H1 (cell line): ENCODE data around the gene NAPA. TPM values are rescaled to one million over a fixed set of nuclear protein-coding genes. Genes with fewer than 3 reads are reported as not detected.

Experiments
- CTCF ChIA-PET: fragments of 300-600 bp; sonication (Branson Sonifier 250); formaldehyde crosslinking; loops from one replicate; lab custom pipeline; 2021; ENCODE audit not compliant: partially characterized antibody; lab: Charles Lee
- POLR2A ChIA-PET: fragments of 300-600 bp; sonication (Branson Sonifier 250); formaldehyde crosslinking; loops from one replicate; lab custom pipeline; 2021; ENCODE audit warnings: inconsistent platforms; ENCODE audit not compliant: partially characterized antibody; lab: Charles Lee
- DNase-seq, 2 experiments: peaks; one replicate each; pipeline versions ENCODE4 v3.0.0 to v3.0.0-alpha.2; 2010 to 2022; ENCODE audit warnings: low spot score in 2 of 2, low read depth in 1 of 2, mixed read lengths in 1 of 2
- FAIRE-seq: peaks from 2 replicates; lab custom pipeline; 2011; peaks lifted over from hg19 to GRCh38; lab: Jason Lieb, UNC
- H2AFZ ChIP-seq: 2 replicates; pipeline ENCODE4 v1.8.1; 2012; ENCODE audit warnings: low read length, inconsistent platforms
- H2AK5ac ChIP-seq: 2 replicates; pipeline ENCODE4 v1.6.1; 2013; ENCODE audit warnings: low read depth, low read length
- H2BK120ac ChIP-seq: replicated peaks from 2 replicates; pipeline ENCODE3; 2013; ENCODE audit warnings: low read depth, low read length, inconsistent platforms
- H2BK12ac ChIP-seq: 2 replicates; pipeline ENCODE4 v1.6.1; 2013; ENCODE audit warnings: low read depth, low read length
- H2BK15ac ChIP-seq: 2 replicates; pipeline ENCODE4 v1.6.1; 2013; ENCODE audit warnings: low read length
- H2BK20ac ChIP-seq: 2 replicates; pipeline ENCODE4 v1.6.1; 2013; ENCODE audit warnings: low read length
- H2BK5ac ChIP-seq: 2 replicates; pipeline ENCODE4 v1.6.1; 2013; ENCODE audit warnings: low read depth, low read length
- H3K14ac ChIP-seq: 2 replicates; pipeline ENCODE4 v1.6.1; 2013; ENCODE audit warnings: inconsistent platforms; ENCODE audit not compliant: insufficient read length
- H3K18ac ChIP-seq: 2 replicates; pipeline ENCODE4 v1.6.1; 2013; ENCODE audit warnings: low read length; ENCODE audit errors: extremely low read depth
- H3K23ac ChIP-seq: 2 replicates; pipeline ENCODE4 v1.6.1; 2013; ENCODE audit warnings: inconsistent platforms; ENCODE audit not compliant: insufficient read length
- H3K23me2 ChIP-seq: 2 replicates; pipeline ENCODE4 v1.6.1; 2013; ENCODE audit warnings: low read depth, low read length
- H3K27ac ChIP-seq: 2 replicates; pipeline ENCODE4 v1.6.1; 2011; ENCODE audit warnings: low read depth, low read length, inconsistent platforms
- H3K27me3 ChIP-seq, 4 experiments: replicated peaks in 1 of 4; 1 replicate in 1 of 4; 2 replicates in 3 of 4; pipeline versions ENCODE4 v1.6.1 to v1.8.1; 2011 to 2013; ENCODE audit warnings: low read length in 3 of 4, mild to moderate bottlenecking in 3 of 4, inconsistent platforms in 2 of 4, mixed read lengths in 2 of 4, moderate library complexity in 1 of 4; ENCODE audit not compliant: control insufficient read depth in 3 of 4, insufficient read depth in 3 of 4; ENCODE audit errors: extremely low read depth in 1 of 4
- H3K36me3 ChIP-seq, 4 experiments: 2 replicates each; pipeline versions ENCODE4 v1.6.1 to v1.8.1; 2011 to 2013; ENCODE audit warnings: mild to moderate bottlenecking in 4 of 4, low read length in 3 of 4, moderate library complexity in 2 of 4, control low read depth in 1 of 4, inconsistent platforms in 1 of 4; ENCODE audit not compliant: insufficient read depth in 4 of 4, control insufficient read depth in 2 of 4
- H3K4ac ChIP-seq: replicated peaks from 2 replicates; pipeline ENCODE3; 2013; ENCODE audit warnings: low read length, low read depth, mixed read lengths, inconsistent platforms; ENCODE audit not compliant: insufficient read length
- H3K4me1 ChIP-seq, 4 experiments: replicated peaks in 1 of 4; 1 replicate in 1 of 4; 2 replicates in 3 of 4; pipeline versions ENCODE4 v1.6.1 to v1.8.1; 2011 to 2013; ENCODE audit warnings: low read length in 3 of 4, inconsistent platforms in 2 of 4, mixed read lengths in 1 of 4; ENCODE audit not compliant: insufficient read depth in 4 of 4, control insufficient read depth in 3 of 4
- H3K4me2 ChIP-seq, 2 experiments: 2 replicates each; pipeline versions ENCODE4 v1.6.1 to v1.8.1; 2011 to 2013; ENCODE audit warnings: low read depth in 2 of 2, low read length in 2 of 2, control low read depth in 1 of 2, inconsistent platforms in 1 of 2, mild to moderate bottlenecking in 1 of 2; ENCODE audit not compliant: insufficient read depth in 1 of 2
- H3K4me3 ChIP-seq, 4 experiments: fragments of 200-600, 300-600 bp in 1 of 4; sonication (generic), shearing (Covaris generic), sonication (Bioruptor Twin) in 1 of 4; 2 replicates each; pipeline versions ENCODE4 v1.5.1 to v1.8.1; 2011 to 2016; ENCODE audit warnings: low read length in 4 of 4, low read depth in 3 of 4, control low read depth in 2 of 4, inconsistent platforms in 2 of 4, mild to moderate bottlenecking in 2 of 4, mixed read lengths in 1 of 4, moderate library complexity in 1 of 4; ENCODE audit not compliant: insufficient read depth in 2 of 4; ENCODE audit errors: extremely low read depth in 1 of 4
- H3K56ac ChIP-seq: replicated peaks from 2 replicates; pipeline ENCODE3; 2013; ENCODE audit warnings: low read depth, mild to moderate bottlenecking, mixed read lengths, low read length, inconsistent platforms; ENCODE audit not compliant: insufficient read length
- H3K79me1 ChIP-seq: 2 replicates; pipeline ENCODE4 v1.6.1; 2013; ENCODE audit warnings: low read depth, low read length, control low read depth
- H3K79me2 ChIP-seq, 2 experiments: 2 replicates each; pipeline versions ENCODE4 v1.6.1 to v1.8.1; 2012 to 2013; ENCODE audit warnings: low read length in 2 of 2, mild to moderate bottlenecking in 2 of 2, inconsistent platforms in 1 of 2; ENCODE audit not compliant: insufficient read depth in 2 of 2, control insufficient read depth in 1 of 2
- H3K9ac ChIP-seq, 4 experiments: replicated peaks in 1 of 4; 1 replicate in 1 of 4; 2 replicates in 3 of 4; pipeline versions ENCODE4 v1.6.1 to v1.8.1; 2011 to 2013; ENCODE audit warnings: low read depth in 3 of 4, low read length in 3 of 4, control low read depth in 2 of 4, mild to moderate bottlenecking in 2 of 4, moderate library complexity in 2 of 4, inconsistent platforms in 1 of 4; ENCODE audit errors: extremely low read depth in 1 of 4
- H3K9me3 ChIP-seq, 2 experiments: 2 replicates each; pipeline versions ENCODE4 v1.6.1 to v1.8.1; 2012 to 2013; ENCODE audit warnings: mild to moderate bottlenecking in 2 of 2, moderate library complexity in 2 of 2, control low read depth in 1 of 2, inconsistent platforms in 1 of 2, low read depth in 1 of 2, low read length in 1 of 2, mixed read lengths in 1 of 2; ENCODE audit not compliant: insufficient read depth in 2 of 2
- H4K20me1 ChIP-seq, 2 experiments: replicated peaks in 1 of 2; 2 replicates each; pipeline versions ENCODE3 to v1.8.1; 2011 to 2013; ENCODE audit warnings: inconsistent platforms in 2 of 2, low read length in 2 of 2, mild to moderate bottlenecking in 1 of 2; ENCODE audit not compliant: insufficient read depth in 2 of 2, control insufficient read depth in 1 of 2
- H4K5ac ChIP-seq: 2 replicates; pipeline ENCODE4 v1.6.1; 2013; ENCODE audit warnings: low read length, low read depth, mixed read lengths, inconsistent platforms; ENCODE audit not compliant: insufficient read length
- H4K8ac ChIP-seq: 2 replicates; pipeline ENCODE4 v1.8.0; 2013; ENCODE audit warnings: mild to moderate bottlenecking, moderate library complexity, low read length, inconsistent platforms; ENCODE audit not compliant: insufficient read depth; ENCODE audit errors: extremely low read depth
- H4K91ac ChIP-seq: replicated peaks from 2 replicates; pipeline ENCODE3; 2013; ENCODE audit warnings: low read length, mixed read lengths, inconsistent platforms; ENCODE audit not compliant: insufficient read length
- CHD1 ChIP-seq: IDR thresholded peaks from 2 replicates; pipeline ENCODE4 v1.6.1; 2012; ENCODE audit warnings: low read depth, low read length, improper control_type of control experiment
- CTBP2 ChIP-seq: IDR thresholded peaks from 2 replicates; pipeline ENCODE4 v1.7.0; 2011; ENCODE audit warnings: borderline replicate concordance, mild to moderate bottlenecking, moderate library complexity, mixed read lengths, low read length; ENCODE audit not compliant: insufficient read depth, insufficient read length
- EZH2 ChIP-seq: fragments of 200-600 bp; sonication (generic); IDR thresholded peaks from 2 replicates; pipeline ENCODE4 v1.7.1; 2012; ENCODE audit warnings: low read depth, mild to moderate bottlenecking, moderate library complexity, low read length, inconsistent platforms; ENCODE audit not compliant: severe bottlenecking
- HDAC6 ChIP-seq: IDR thresholded peaks from one replicate; pipeline ENCODE4 v1.7.1; 2012; ENCODE audit warnings: low read depth, mild to moderate bottlenecking, inconsistent platforms, low read length, moderate library complexity
- JUND ChIP-seq: IDR thresholded peaks from 2 replicates; pipeline ENCODE4 v1.6.1; 2011; ENCODE audit warnings: mild to moderate bottlenecking, improper control_type of control experiment, low read length
- KDM4A ChIP-seq: IDR thresholded peaks from one replicate; pipeline ENCODE4 v1.7.1; 2012; ENCODE audit warnings: low read depth, mild to moderate bottlenecking, moderate library complexity, low read length, inconsistent platforms; ENCODE audit not compliant: severe bottlenecking
- POLR2A ChIP-seq, 2 experiments: IDR thresholded peaks; 1 replicate in 1 of 2; 2 replicates in 1 of 2; pipeline ENCODE4 v1.6.1; 2011; ENCODE audit warnings: low read depth in 2 of 2, low read length in 2 of 2, mild to moderate bottlenecking in 2 of 2; ENCODE audit errors: control extremely low read depth in 1 of 2
- RXRA ChIP-seq: IDR thresholded peaks from 2 replicates; pipeline ENCODE4 v1.6.1; 2011; ENCODE audit warnings: low read depth, mild to moderate bottlenecking, low read length, moderate library complexity; ENCODE audit not compliant: insufficient read depth
- SAP30 ChIP-seq: fragments of 300-600 bp; sonication (generic); IDR thresholded peaks from 2 replicates; pipeline ENCODE4 v1.7.1; 2012; ENCODE audit warnings: low read length, moderate library complexity, mild to moderate bottlenecking, inconsistent platforms; ENCODE audit not compliant: insufficient read depth, insufficient replicate concordance
- SIRT6 ChIP-seq: IDR thresholded peaks from one replicate; pipeline ENCODE4 v1.7.1; 2012; ENCODE audit warnings: low read length, inconsistent platforms
- SIX5 ChIP-seq: IDR thresholded peaks from 2 replicates; pipeline ENCODE4 v1.6.1; 2011; ENCODE audit warnings: mild to moderate bottlenecking, low read depth, low read length
- SP4 ChIP-seq: IDR thresholded peaks from 2 replicates; pipeline ENCODE4 v1.6.1; 2012; ENCODE audit warnings: low read length, inconsistent platforms
- TCF12 ChIP-seq: IDR thresholded peaks from 2 replicates; pipeline ENCODE4 v1.6.1; 2011; ENCODE audit warnings: low read depth, mild to moderate bottlenecking, low read length
- WGBS, 2 experiments: shearing (Covaris generic) in 1 of 2; methylation state at CpG; one replicate each; pipeline versions ENCODE4 v1.1.6 to v1.1.7; 2013 to 2015; ENCODE audit warnings: low lambda C conversion rate in 2 of 2, mixed read lengths in 2 of 2, inconsistent platforms in 1 of 2, low coverage in 1 of 2, missing lambda C conversion rate in 1 of 2; ENCODE audit not compliant: insufficient replicate concordance in 2 of 2, insufficient coverage in 1 of 2, insufficient read length in 1 of 2; ENCODE audit errors: extremely low coverage in 1 of 2, missing lambda C conversion rate in 1 of 2; 5-methylcytosine and 5-hydroxymethylcytosine counted together
- polyA plus RNA-seq, 7 experiments: library from polyadenylated mRNA; depleted of rRNA in 3 of 7; stranded (reverse) in 5 of 7; unstranded in 2 of 7; fragments of >200 nt in 5 of 7; fragments of 200-250 nt in 2 of 7; gene quantifications; 1 replicate in 5 of 7; 2 replicates in 1 of 7; 4 replicates in 1 of 7; pipeline versions ENCODE4 v1.2.1 to v1.2.3, GENCODE V29; 2011 to 2013; ENCODE audit warnings: missing spikeins in 2 of 7, mixed read lengths in 2 of 7
- total RNA-seq: library from RNA; stranded (reverse); fragmentation: NEBNext Ultra II Directional; extraction: Animal tissue kit (Norgen Biotek cat#: 25700); gene quantifications from 2 replicates; pipeline ENCODE4 v1.2.1, GENCODE V29; 2021
- TF ChIP-seq, protein P1 (sequence below): IDR thresholded peaks from 2 replicates; pipeline ENCODE4 v1.6.1; 2012; ENCODE audit warnings: inconsistent platforms

NAPA gene
- total and polyA plus RNA-seq, 2 of the 8 experiments (the other 6 are each of a cell fraction or from before 2014, with no cell fraction given) = 58.5 to 78.2 TPM

DNA sequence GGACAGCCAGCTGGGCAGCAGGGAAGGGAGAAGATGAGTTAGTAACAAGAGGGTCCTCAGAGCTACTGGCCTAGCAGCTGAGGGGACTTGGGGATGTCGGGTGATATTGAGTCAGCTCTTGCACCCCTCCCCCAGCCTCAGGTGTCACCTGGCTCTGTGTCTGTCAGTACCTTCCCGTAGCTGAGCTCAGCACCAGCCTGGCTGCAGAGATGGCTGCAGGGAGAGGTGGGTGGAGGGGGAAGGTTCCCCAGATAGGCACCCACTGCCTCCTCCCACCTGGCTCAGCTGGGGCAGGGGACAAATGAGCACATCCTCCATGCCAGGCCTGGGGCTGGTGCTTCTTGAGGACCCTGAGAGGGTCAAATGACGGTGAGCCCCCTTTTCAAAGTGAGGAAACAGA is 24.0 kb downstream of the NAPA start:
- POLR2A ChIA-PET = interaction anchor here (1.0 to 2.4 kb wide), 4 partner anchors 10 to 30 kb away, joined by 3 to 11 read pairs (median 8); no protein-coding TSS in a partner anchor
- no peak overlapping the region for H3K27ac ChIP-seq
- no peak overlapping the region for H4K5ac ChIP-seq
- no peak overlapping the region for H4K91ac ChIP-seq
- no peak overlapping the region for H4K8ac ChIP-seq
- H3K4me1 ChIP-seq = peaks cover 0 to 4% (median 1%) of the 10 kb centered on the region in 4 experiments; a peak in 2 of 7 replicates
- H3K56ac ChIP-seq = no peak overlapping the region
- H3K79me2 ChIP-seq = no peaks in the 10 kb centered on the region
- H3K18ac ChIP-seq = no peak overlapping the region
- CTCF ChIA-PET = interaction anchor here (0.5 to 2.5 kb wide), 10 partner anchors 10 to 274 kb away, joined by 3 to 9 read pairs (median 5); no protein-coding TSS in a partner anchor
- WGBS, 2 experiments = 88% methylated on average over 3 of the region's 3 CpGs; no CpG with 5 or more reads in 1 of the 2 experiments
- peaks cover 3 to 6% (median 5%) of the 10 kb centered on the region in 4 experiments; a peak in 4 of 8 replicates for H3K36me3 ChIP-seq
- H3K23me2 ChIP-seq = peaks cover 6% of the 10 kb centered on the region; the same call in 1 of the 2 replicates
- no peak overlapping the region for H3K14ac ChIP-seq
- no peak overlapping the region for H2BK120ac ChIP-seq
- H2AK5ac ChIP-seq = no peak overlapping the region
- H4K20me1 ChIP-seq = peaks cover 0 to 11% of the 10 kb centered on the region in 2 experiments
- no peak overlapping the region for H3K9ac ChIP-seq
- no peak overlapping the region for H3K23ac ChIP-seq
- no peak overlapping the region for H2BK5ac ChIP-seq
- FAIRE-seq = no peak
- no peak overlapping the region for H2BK20ac ChIP-seq
- no peak overlapping the region for H3K4me2 ChIP-seq
- H3K79me1 ChIP-seq = no peaks in the 10 kb centered on the region
- H3K9me3 ChIP-seq = no peaks in the 10 kb centered on the region
- H2BK15ac ChIP-seq = no peak overlapping the region
- no peak overlapping the region for H3K4me3 ChIP-seq
- no peak overlapping the region for H2BK12ac ChIP-seq
- no peak overlapping the region for H2AFZ ChIP-seq
- DNase-seq = no peak
- no peak overlapping the region for H3K4ac ChIP-seq
- H3K27me3 ChIP-seq = no peaks in the 10 kb centered on the region
- TF ChIP-seq SP4 = no peak
- no peak for TF ChIP-seq SIRT6
- TF ChIP-seq CHD1 = no peak
- no peak for TF ChIP-seq TCF12
- no peak for TF ChIP-seq SIX5
- TF ChIP-seq HDAC6 = no peak
- TF ChIP-seq EZH2 = no peak
- no peak for TF ChIP-seq CTBP2
- TF ChIP-seq KDM4A = no peak
- TF ChIP-seq, protein P1, sequence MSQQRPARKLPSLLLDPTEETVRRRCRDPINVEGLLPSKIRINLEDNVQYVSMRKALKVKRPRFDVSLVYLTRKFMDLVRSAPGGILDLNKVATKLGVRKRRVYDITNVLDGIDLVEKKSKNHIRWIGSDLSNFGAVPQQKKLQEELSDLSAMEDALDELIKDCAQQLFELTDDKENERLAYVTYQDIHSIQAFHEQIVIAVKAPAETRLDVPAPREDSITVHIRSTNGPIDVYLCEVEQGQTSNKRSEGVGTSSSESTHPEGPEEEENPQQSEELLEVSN = no peak
- TF ChIP-seq RXRA = no peak
- no peak for TF ChIP-seq JUND
- TF ChIP-seq POLR2A (IDR thresholded peaks at IDR 0.05; ENCODE audit: control extremely low read depth in 1 of 2, low read depth in 2 of 2, low read length in 2 of 2) = no peak
- no peak for TF ChIP-seq SAP30
